ENCODE data around the gene SLC22A14. TPM values are rescaled to one million over a fixed set of nuclear protein-coding genes. Genes with fewer than 3 reads are reported as not detected.
A peak's percentile ranks its signal among the peaks of the same experiment; 100 is the strongest.

Gene SLC22A14
- total and polyA plus RNA-seq, 2 donors (not counting 1 experiment from before 2014, with no cell fraction given) = not detected

DNA sequence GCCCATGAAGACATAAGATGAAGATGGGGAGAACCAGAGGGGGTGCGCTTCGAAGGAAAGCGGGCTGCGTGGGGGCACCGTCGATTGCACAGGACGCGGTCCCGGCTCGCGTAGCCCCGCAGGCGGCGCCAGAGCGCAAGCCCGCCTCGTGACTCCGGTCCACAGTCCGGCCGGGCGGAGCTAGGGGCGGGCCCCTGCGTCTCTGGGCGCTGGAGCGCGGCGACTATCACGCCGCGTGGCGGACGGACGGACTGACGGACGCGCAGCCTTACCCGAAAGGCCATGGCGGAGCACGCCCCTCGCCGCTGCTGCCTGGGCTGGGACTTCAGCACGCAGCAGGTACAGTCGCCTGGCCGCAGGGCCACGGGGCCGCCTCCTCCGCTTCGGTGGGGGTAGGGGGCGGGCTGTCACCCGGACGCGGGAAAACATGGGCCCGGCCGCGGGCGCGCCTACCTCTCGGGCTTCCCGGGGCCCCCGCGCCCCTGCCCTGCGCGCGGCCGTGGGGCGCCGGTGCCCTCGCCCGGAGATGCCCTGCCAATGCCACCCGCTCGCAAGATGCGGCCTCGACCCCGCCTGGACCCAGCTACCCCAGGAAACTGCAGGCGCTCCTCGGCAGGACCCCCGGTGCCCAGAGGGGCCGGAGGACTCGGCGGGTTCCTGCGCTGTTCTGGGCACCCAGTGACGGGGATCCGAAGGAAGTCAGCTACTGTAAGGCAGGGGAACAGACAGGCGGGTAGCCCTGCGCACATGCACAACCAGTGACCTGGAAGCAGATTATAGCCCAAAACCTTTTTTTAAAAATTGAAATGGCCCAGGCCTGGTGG lies 64.7 kb downstream of the SLC22A14 start, which contains the start of gene XYLB:
Gene XYLB, plus strand, starts transcription at position 199 of the 824 bp plus-strand sequence. Its CDS starts 84 bp downstream, at position 283.
- intact Hi-C loops (cut with micrococcal nuclease) = loop anchor here (2.0 to 10.0 kb wide), 5 partner anchors 108 to 228 kb away; partner anchors contain the start of genes ACAA1, ACVR2B, MYD88 and OXSR1
- Histone ChIP-seq H3K4me1 (ENCODE audit: control insufficient read depth in 2 of 2, insufficient read depth in 2 of 2, low read length in 2 of 2) (peaks cover 0 to 10% of the 10 kb centered on the region in 2 donors), H2AFZ (ENCODE audit: insufficient read depth, low read depth, low read length, poor library complexity, severe bottlenecking) (peak within 1 kb of the TSS; percentile 82), H3K4me2 (replicated peaks; ENCODE audit: low read depth, low read length, poor library complexity, severe bottlenecking) (peak within 1 kb of the TSS; percentile 80), H3K36me3 (replicated peaks in 1 of 2; ENCODE audit: control extremely low read depth in 1 of 2, control insufficient read depth in 1 of 2, extremely low read depth in 1 of 2, insufficient read depth in 2 of 2, low read length in 1 of 2) (no peaks in the 10 kb centered on the region), H3K9ac (ENCODE audit: low read length) (peak within 1 kb of the TSS; percentile 62), H3K4me3 (ENCODE audit: control extremely low read depth in 1 of 5, extremely low read depth in 1 of 5, insufficient read depth in 1 of 5, low read depth in 2 of 5, low read length in 4 of 5) (peak within 1 kb of the TSS in 4 of 5 experiments; percentile 30 to 68 (median 60)), H3K27ac (ENCODE audit: low read length in 2 of 2) (no peak within 1 kb of the TSS), H4K20me1 (ENCODE audit: control insufficient read depth, insufficient read depth, low read length, poor library complexity, severe bottlenecking) (no peaks in the 10 kb centered on the region), H3K27me3 (replicated peaks in 1 of 4; ENCODE audit: control extremely low read depth in 1 of 4, control insufficient read depth in 3 of 4, insufficient read depth in 4 of 4, low read length in 3 of 4) (no peaks in the 10 kb centered on the region), H3K79me2 (ENCODE audit: control insufficient read depth, insufficient read depth, low read length) (no peaks in the 10 kb centered on the region), H3K9me3 (ENCODE audit: control extremely low read depth in 1 of 3, control insufficient read depth in 2 of 3, insufficient read depth in 1 of 3, low read length in 2 of 3) (peaks cover 0 to 5% (median 0%) of the 10 kb centered on the region in 3 donors)
- peaks cover 5% of the 10 kb centered on the region for H3K4me1 Mint-ChIP-seq
- peak; percentile 79 for DNase-seq
- H3K4me3 Mint-ChIP-seq = peak within 1 kb of the TSS; percentile 88
- CTCF ChIA-PET = interaction anchor here (0.6 to 3.8 kb wide), 15 partner anchors 8 to 372 kb away, joined by 3 to 34 read pairs (median 3); no protein-coding TSS in a partner anchor
- POLR2A ChIA-PET = no interaction called here
- peak; percentile 98 for ATAC-seq (ENCODE audit: low read depth)
- 2% methylated on average over 85 of the region's 85 CpGs for whole genome bisulfite sequencing (ENCODE audit: insufficient coverage)
- TF ChIP-seq EZH2 (IDR thresholded peaks at IDR 0.05; ENCODE audit: borderline replicate concordance, insufficient read depth, low read depth, low read length, poor library complexity, severe bottlenecking) = no peak
- TF ChIP-seq, protein P1, sequence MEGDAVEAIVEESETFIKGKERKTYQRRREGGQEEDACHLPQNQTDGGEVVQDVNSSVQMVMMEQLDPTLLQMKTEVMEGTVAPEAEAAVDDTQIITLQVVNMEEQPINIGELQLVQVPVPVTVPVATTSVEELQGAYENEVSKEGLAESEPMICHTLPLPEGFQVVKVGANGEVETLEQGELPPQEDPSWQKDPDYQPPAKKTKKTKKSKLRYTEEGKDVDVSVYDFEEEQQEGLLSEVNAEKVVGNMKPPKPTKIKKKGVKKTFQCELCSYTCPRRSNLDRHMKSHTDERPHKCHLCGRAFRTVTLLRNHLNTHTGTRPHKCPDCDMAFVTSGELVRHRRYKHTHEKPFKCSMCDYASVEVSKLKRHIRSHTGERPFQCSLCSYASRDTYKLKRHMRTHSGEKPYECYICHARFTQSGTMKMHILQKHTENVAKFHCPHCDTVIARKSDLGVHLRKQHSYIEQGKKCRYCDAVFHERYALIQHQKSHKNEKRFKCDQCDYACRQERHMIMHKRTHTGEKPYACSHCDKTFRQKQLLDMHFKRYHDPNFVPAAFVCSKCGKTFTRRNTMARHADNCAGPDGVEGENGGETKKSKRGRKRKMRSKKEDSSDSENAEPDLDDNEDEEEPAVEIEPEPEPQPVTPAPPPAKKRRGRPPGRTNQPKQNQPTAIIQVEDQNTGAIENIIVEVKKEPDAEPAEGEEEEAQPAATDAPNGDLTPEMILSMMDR (IDR thresholded peaks at IDR 0.05) = peak; percentile 69
- H3K9me3 Mint-ChIP-seq (ENCODE audit: insufficient read depth) = no peaks in the 10 kb centered on the region
- peak within 1 kb of the TSS; percentile 41 for H3K27ac Mint-ChIP-seq
- H3K27me3 Mint-ChIP-seq = peaks cover 2% of the 10 kb centered on the region
